Thoracic aorta (tissue), 2 donors: ENCODE data around the gene CMTM6. TPM values are rescaled to one million over a fixed set of nuclear protein-coding genes. Genes with fewer than 3 reads are reported as not detected.

ENCODE experiments used
- ATAC-seq: fragments of 150-250 bp; one replicate; pipeline ENCODE4 v1.8.0; 2017; ENCODE audit warnings: low read depth; ENCODE audit not compliant: insufficient number of reproducible peaks, low FRiP score
- DNase-seq: peaks from one replicate; pipeline ENCODE4 v3.0.0-alpha.2; 2020; ENCODE audit warnings: low spot score
- H3K27ac ChIP-seq, 2 donors: fragments of 200-600 bp; sonication (generic); 1 replicate in 1 of 2; 2 replicates in 1 of 2; pipeline ENCODE4 v1.5.1; 2016; ENCODE audit warnings: mild to moderate bottlenecking in 2 of 2, moderate library complexity in 2 of 2
- H3K27me3 ChIP-seq: fragments of 200-600 bp; sonication (generic); replicated peaks from 2 replicates; pipeline ENCODE4 v1.6.0; 2016; ENCODE audit warnings: mild to moderate bottlenecking; ENCODE audit not compliant: insufficient read depth
- H3K36me3 ChIP-seq: fragments of 200-600 bp; sonication (generic); one replicate; pipeline ENCODE4 v1.5.1; 2016
- H3K4me1 ChIP-seq, 2 donors: fragments of 200-600 bp; sonication (generic); 1 replicate in 1 of 2; 2 replicates in 1 of 2; pipeline versions ENCODE4 v1.5.1 to v1.6.0; 2016; ENCODE audit warnings: low read depth in 2 of 2, mild to moderate bottlenecking in 1 of 2; ENCODE audit not compliant: control insufficient read depth in 1 of 2
- H3K4me3 ChIP-seq: fragments of 200-600 bp; sonication (generic); 2 replicates; pipeline ENCODE4 v1.5.1; 2016; ENCODE audit warnings: mild to moderate bottlenecking
- H3K9me3 ChIP-seq: fragments of 200-600 bp; sonication (generic); 2 replicates; pipeline ENCODE4 v1.5.1; 2016
- total RNA-seq, 2 donors: library from RNA; depleted of rRNA; stranded (reverse); fragments of >200 nt; gene quantifications; one replicate each; pipeline versions ENCODE4 v1.1.0 to v1.2.3, GENCODE V29; 2016
- TF ChIP-seq, protein P1 (sequence below): fragments of 200-600 bp; sonication (generic); IDR thresholded peaks from one replicate; pipeline ENCODE4 v1.5.1; 2019; ENCODE audit warnings: antibody characterized with exemption

Gene CMTM6
- total RNA-seq, 2 donors from 2014 or later, result 42.1 to 62.3 TPM

DNA sequence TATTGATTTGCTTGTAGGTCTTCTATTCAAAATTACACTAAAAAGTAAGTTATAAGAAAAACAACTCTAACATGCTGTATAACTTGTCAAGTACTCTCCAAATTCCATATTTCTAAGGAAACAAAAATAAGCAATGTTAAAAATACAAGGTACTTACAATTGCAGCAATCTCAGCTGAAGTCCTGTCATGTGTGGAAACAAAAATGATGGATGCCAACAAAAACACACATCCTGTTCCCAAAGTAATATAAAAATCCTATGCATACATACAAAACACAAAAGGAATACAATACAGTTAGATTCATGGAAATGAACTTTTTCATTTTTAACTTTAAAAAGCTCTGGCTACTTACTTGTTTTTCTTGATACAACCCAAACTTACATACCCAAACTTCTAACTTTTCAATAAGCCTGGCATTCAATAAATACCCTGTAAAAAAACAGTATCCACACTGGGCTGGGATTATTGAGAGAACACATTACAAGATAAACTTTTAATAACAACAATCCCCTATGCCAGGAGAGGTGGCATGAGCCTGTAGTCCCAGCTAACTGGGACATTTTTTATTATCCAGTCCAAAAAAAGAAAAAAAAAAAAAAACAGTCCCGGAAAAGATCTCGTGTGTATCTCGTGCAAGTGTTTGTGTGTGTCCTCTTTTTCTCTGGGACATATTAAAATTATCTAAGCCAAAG lies 14.7 kb downstream of the CMTM6 start:
- Histone ChIP-seq H3K9me3 (no peaks in the 10 kb centered on the region), H3K4me3 (no peak overlapping the region), H3K27ac (no peak overlapping the region), H3K27me3 (no peaks in the 10 kb centered on the region), H3K4me1 (peaks cover 7 to 18% of the 10 kb centered on the region in 2 donors), H3K36me3 (peaks cover 4% of the 10 kb centered on the region)
- TF ChIP-seq, protein P1, sequence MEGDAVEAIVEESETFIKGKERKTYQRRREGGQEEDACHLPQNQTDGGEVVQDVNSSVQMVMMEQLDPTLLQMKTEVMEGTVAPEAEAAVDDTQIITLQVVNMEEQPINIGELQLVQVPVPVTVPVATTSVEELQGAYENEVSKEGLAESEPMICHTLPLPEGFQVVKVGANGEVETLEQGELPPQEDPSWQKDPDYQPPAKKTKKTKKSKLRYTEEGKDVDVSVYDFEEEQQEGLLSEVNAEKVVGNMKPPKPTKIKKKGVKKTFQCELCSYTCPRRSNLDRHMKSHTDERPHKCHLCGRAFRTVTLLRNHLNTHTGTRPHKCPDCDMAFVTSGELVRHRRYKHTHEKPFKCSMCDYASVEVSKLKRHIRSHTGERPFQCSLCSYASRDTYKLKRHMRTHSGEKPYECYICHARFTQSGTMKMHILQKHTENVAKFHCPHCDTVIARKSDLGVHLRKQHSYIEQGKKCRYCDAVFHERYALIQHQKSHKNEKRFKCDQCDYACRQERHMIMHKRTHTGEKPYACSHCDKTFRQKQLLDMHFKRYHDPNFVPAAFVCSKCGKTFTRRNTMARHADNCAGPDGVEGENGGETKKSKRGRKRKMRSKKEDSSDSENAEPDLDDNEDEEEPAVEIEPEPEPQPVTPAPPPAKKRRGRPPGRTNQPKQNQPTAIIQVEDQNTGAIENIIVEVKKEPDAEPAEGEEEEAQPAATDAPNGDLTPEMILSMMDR, result no peak
- no peak for ATAC-seq
- DNase-seq, result no peak

DNA sequence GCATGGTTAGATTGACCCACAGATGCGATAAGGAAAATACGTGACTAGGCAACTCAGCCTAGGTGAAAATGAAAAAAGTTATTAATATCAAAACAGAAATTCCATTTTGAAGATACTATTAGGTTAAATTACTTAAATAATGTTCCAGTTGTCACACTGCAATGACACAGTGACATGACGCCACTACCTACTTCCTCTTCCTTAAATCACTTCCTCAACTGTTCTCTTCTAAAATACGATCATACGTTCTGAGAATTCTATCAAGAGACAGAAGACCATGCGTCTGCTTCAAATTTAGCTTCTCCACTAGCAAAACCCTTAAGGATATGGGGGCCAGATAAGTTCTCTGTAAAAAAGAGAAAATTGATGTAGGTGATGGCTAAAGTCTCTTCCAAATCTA lies 18.2 kb downstream of the CMTM6 start:
- ATAC-seq (no peak), DNase-seq (no peak)
- TF ChIP-seq, protein P1, result no peak
- Histone ChIP-seq H3K27ac (no peak overlapping the region), H3K4me1 (peaks cover 7 to 18% of the 10 kb centered on the region in 2 donors), H3K27me3 (no peaks in the 10 kb centered on the region), H3K36me3 (peaks cover 3% of the 10 kb centered on the region), H3K4me3 (no peak overlapping the region), H3K9me3 (no peaks in the 10 kb centered on the region)

DNA sequence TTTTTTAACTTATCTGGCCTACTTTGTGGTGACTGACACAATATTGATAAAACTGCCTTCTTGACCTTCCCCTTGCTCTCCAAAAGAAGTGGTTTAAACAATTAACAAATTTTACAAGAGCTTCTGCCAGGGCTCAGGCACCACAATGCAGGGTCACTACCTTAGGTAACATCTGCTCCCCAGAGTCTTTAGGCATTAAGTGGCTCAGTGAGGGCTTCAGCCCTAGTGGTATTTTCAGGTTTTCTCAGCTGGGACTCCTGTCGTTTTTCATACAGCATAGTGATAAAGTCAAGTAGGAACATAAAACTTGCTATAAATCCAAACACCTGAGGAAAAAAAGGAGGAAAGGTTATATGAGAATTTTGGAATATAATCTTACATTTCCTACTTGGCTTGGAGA lies 18.9 kb downstream of the CMTM6 start:
- TF ChIP-seq, protein P1, result no peak
- DNase-seq (no peak), ATAC-seq (no peak)
- no peaks in the 10 kb centered on the region for H3K9me3 ChIP-seq
- H3K4me1 ChIP-seq, result peaks cover 7 to 16% of the 10 kb centered on the region in 2 donors
- H3K36me3 ChIP-seq, result peaks cover 3% of the 10 kb centered on the region
- no peak overlapping the region for H3K27ac ChIP-seq
- H3K27me3 ChIP-seq, result no peaks in the 10 kb centered on the region
- no peak overlapping the region for H3K4me3 ChIP-seq

DNA sequence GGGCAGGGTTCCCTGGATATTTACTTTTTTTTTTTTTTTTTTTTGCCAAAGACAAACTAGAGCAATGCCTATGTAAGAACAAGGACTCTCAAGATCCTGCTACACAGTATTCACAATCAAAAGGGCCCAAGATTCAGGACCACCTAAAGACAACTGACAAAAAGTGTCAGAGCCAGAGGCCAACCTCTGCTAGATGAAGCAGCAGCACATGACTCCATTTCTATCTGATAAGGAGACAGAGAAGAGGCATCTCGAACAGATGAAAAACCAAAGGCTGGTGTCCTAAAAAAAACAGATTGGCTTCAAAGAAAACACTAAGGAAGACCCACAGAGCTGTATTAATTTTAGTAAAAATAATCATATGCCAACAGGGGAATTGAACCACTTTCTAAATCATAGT lies 20.0 kb downstream of the CMTM6 start:
- no peak for ATAC-seq
- no peak overlapping the region for H3K27ac ChIP-seq

DNA sequence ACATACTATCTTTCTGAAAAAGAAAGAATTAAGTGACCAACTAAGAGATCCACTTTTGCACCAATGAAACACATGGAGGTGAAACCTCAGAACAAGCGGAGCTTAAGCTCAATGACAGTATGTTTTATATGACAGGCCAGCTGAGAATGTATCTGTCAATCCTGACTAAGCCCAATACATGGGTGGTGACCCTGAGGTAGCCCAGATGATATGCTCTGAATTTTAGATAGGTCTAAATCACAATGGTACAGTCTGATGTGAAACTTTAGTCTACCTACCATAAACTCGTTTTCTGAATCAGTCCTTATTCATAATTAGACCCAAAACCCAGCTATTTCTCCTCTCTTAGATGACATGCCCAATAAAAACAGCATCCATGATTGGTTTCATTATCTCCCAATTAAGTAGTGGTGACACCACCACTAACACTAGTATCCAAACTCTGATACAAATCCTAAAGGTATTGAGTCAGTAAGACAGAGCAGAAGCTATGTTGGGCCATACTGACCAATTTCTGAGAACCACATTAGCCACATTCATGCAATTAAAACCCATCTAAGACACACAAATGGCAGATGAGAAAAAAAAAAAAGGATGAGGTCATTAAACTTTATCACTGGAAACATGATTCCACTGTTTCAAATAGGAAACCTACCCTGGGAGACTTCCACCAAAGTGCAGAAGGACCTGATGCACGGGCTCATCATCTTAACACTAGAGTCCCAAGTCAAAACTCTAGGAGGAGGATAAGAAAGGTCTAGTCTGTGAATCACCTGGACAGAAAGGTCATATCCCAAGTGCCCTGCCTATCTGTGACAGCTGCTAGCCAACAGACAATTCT lies 20.6 kb downstream of the CMTM6 start:
- Histone ChIP-seq H3K27me3 (no peaks in the 10 kb centered on the region), H3K9me3 (no peaks in the 10 kb centered on the region), H3K4me3 (no peak overlapping the region), H3K27ac (no peak overlapping the region), H3K4me1 (no peaks in the 10 kb centered on the region), H3K36me3 (peaks cover 3% of the 10 kb centered on the region)
- no peak for ATAC-seq
- no peak for DNase-seq
- TF ChIP-seq, protein P1, result no peak

More for the DNA sequence above, 20.0 kb downstream of the CMTM6 start:
- H3K4me3 ChIP-seq, result no peak overlapping the region
- peaks cover 1 to 5% of the 10 kb centered on the region in 2 donors for H3K4me1 ChIP-seq
- H3K27me3 ChIP-seq, result no peaks in the 10 kb centered on the region
- no peak for DNase-seq
- TF ChIP-seq, protein P1, result no peak
- no peaks in the 10 kb centered on the region for H3K9me3 ChIP-seq
- H3K36me3 ChIP-seq, result peaks cover 3% of the 10 kb centered on the region
